HG02981 (cell line): ENCODE data around the gene TRA2B.

ENCODE experiments used
- ATAC-seq: cut with Tn5 transposase; IDR thresholded peaks from one replicate; pipeline ENCODE4 v1.9.1; 2021; ENCODE audit warnings: mild to moderate bottlenecking, moderate library complexity; ENCODE audit not compliant: unreplicated experiment

The TRA2B gene

GRCh38 chr3:185954366-185954723 is 16.5 kb upstream of the TRA2B start:
- ATAC-seq: no peak

- no peak for ATAC-seq
Measured at GRCh38 chr3:185950728-185951127, 12.9 kb upstream of the TRA2B start.

DNA sequence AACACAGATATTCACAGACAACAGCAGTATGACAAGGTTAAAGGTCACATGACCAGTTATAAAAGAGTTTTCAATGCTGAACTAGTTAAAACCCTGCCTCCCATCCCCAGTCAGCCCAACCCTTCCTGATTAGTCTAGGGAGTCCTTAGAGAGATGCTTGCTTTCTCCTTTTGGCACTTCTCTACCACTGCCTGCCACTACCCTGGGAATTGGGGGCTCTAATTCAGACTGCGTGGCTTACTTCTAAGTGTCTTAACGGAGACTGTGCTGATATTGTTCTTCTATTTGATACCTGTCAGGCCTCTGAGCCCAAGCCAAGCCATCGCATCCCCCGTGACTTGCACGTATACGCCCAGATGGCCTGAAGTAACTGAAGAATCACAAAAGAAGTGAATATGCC is 11.7 kb upstream of the TRA2B start:
- ATAC-seq: no peak

- no peak for ATAC-seq
Measured at GRCh38 chr3:185948292-185948691, 10.5 kb upstream of the TRA2B start.

DNA sequence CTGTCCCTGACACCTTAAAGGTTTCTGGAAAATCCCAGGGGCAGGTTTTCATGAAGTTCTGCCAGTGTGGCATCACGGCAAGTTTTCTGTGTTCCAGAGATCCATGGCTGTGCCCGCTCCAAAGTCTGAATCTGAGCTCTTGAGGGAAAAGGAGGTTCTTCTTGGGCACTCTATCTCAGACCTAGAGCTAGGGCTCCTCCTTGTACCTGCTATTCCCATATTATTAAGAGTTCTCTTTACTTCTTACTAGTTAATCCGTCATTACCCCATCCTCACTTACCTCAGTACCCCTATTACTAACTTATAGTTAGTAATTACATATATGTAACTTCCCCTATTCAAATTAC is 5.9 kb upstream of the TRA2B start:
- ATAC-seq: peak; percentile 11

- ATAC-seq: peak; percentile 97
Measured at GRCh38 chr3:185942907-185943759, 5.3 kb upstream of the TRA2B start.

DNA sequence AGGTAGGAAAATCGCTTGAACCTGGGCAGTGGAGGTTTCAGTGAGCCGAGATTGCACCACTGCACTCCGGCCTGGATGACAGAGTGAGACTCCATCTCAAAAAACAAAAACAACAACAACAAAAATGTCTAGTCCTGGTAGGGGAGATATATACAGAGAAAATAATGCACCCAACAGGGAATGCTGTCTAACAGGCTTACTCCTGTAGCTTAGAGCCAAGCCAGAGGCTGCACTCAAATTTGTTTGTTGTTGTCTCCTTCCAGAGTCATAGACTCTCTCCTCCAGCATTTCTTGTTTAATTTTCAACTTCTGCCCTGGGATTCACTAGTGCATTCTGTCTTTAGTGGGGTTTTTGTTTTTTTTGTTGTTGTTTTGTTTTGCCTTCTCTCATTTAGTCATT is 4.6 kb upstream of the TRA2B start:
- no peak for ATAC-seq

DNA sequence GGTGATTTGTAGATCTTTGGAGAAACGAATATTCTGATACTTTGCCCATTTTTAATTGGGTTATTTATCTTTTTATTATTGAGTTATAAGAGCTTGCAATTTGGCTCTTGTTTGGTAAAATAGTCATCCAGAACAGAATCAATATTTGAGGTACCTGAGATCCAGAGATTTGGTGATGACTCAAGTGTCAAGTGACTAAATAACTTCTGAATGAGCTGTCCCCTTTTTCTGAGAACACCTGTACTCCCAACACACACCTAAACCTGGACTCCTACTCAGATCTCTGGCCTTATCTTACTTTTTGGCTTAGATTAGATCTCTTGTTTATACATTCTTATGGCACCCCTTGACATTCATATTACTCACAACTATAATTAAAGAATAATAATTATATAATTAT is 3.1 kb upstream of the TRA2B start:
- no peak for ATAC-seq

- no peak for ATAC-seq
Measured at GRCh38 chr3:185939721-185940120, 1.9 kb upstream of the TRA2B start.

- peak; percentile 44 for ATAC-seq
Measured at GRCh38 chr3:185936814-185937688, 763 bp downstream of the TRA2B start.

- no peak for ATAC-seq
Measured at GRCh38 chr3:185936273-185936629, 1.6 kb downstream of the TRA2B start.

DNA sequence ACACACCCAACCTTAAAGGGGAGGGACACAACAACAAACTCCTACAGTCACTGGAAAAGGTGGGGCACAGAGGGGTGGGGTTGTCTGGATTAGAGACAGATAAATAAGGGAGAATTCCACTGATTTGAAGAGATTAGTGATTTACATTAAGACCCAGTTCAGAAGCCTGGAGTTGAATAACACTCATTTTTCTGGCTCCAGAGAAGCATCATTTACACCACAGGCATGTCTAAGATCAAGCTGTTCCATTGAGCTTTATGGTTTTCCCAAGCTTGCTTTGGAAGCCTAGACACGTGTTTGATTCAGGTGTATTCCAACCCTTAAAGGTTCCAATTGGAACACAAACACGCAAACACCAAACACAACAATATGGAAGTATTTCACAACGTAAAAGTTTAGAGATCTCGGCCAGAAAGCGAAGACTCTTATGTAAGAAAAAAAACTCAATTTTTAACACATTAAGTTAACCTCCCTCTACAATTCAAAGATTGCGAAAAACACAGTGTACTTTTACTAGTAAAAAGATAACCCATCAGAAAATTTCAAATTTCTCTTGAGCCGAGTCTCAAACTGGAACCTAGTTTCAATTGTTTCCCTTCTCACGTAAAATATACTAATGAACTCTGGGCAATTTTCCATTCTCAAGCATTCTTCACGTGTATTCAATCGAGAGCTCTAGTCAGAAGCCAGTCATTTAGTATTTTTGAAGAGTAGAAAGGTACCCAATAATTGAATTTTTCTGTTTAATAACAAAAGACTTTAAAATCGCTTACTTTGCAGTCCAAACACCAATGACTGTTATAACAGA is 2.1 kb downstream of the TRA2B start:
- no peak for ATAC-seq

- ATAC-seq: no peak
Measured at GRCh38 chr3:185934767-185935464, 2.9 kb downstream of the TRA2B start.

DNA sequence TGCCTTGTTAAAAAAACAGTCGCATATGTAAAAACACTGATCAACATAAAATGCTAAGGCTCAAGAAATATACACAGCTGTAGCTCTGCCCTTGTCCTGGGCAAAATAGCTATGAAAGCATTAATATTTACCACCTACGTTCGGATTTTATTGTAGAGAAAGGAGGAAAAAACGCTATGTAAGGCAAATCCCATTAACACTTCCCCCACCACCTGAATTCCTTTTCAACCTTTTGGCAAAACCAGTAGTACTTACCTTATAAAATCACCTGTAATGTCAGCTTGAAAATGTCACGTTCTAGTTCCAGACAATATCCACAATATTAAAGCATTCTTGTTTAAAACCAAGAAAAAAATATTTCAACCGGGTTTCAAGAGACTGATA is 3.6 kb downstream of the TRA2B start:
- ATAC-seq: no peak

DNA sequence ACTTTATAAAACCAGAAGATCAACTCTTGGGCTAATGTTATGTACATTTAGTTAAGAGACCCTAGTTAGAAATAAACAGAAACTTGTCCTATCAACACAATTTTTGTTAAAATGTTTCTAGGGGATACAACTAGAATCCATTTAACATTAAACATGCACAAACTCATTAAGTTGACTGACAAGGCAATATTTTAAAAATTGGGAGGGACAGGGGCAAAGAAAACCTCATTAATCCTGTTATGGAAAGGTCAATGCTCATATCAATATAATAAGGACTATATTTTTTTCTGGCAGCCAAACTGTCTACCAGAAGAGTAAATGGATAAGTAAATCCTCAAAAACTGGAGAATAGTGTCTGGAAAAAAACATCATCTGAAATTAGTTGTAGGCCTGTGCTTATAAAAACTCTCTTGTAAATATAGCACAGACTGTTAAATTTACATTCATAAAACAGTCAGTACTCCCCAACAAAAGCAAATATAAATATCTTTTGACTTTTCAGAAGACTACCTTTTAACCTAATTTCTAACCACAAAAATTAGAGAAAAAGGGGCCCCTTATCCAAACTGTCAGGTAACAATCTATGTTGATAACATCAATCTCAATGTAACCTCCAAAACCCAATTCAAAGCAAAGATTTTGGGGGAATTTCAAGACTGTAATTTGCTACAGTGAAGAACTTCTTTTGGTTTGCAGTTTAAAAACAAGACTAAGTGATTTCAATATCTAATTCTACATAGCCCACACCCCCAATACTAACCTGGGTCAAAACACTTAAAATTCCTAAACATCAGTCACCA is 4.2 kb downstream of the TRA2B start:
- ATAC-seq: no peak

DNA sequence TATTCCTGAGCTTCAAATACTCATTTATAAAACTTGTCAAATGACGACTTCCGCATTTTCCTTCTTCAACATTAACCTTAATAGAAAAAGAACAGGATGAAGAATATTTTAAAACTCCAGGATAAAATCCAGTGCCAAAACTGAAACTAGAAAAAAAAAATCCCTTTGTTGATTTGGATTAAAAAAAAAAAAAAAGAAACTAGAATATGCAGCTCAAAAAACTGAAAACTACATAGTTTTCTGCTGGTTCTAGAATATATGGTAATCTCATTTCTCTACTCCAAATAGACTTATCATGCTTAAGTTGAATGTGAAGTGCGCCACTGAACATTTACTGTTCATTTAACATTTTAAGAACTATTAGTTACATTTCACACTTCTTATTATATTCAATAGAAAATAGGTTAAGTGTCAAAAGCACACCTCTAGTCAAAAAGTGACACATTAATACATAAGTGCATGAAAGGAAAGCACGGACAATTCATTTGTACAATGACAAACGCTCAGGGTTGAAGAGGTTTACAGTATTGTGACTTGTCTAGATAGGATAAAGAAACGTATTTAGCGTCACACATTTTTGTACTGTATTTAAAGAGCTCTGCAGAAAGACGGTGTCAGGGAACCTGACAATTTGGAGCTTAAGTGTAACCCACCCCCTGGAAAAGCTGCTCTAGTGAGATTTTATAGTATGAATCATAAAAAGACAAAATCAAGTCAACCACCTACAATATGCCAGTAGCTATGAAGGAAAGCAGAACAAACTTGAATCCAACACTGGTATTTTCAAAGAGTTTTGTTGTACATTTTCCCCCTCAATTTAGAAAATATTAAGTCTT is 5.8 kb downstream of the TRA2B start:
- no peak for ATAC-seq

DNA sequence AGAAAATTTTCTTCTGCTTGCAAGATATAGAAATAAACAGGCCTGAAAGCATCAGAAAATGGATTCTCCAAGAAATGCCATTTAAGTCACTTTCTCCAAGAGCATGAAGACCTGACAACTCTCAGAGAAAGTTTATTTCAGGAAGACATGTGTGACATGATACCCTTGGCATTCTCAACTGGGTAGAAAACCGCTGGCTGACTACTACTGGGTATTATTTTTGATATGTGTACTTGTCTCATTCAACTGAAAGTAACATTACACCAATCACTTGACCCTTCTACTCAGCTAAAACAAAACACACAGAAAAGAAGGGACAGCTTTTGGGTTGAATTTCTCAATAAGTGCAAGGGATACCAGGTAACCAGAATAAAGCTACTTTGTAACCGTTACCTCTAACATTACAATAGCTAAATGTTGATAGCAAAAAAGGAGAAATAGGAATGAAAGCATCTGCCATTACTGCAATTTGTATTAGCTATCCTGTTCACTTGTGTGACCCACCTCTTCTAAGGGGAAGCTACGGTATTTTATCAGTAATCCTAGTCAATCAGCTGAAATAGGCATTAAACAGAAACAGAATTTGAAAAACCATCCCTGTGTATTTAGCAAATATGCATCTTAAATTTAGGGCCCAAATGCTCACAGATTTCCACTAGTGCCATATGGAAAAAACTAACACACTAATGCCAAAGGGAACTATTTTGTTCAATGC is 7.3 kb downstream of the TRA2B start:
- ATAC-seq: no peak
